22Rv1 (cell line): ENCODE measurements around the gene ASCC1.
A peak's percentile ranks its signal among the peaks of the same experiment; 100 is the strongest.
"Not testable (repeated sequence)": the region's sequence is repeated elsewhere in the genome, so short reads cannot be mapped to it uniquely, and the experiment has no call there.

Experiments used
- H3K27ac ChIP-seq: fragments of 450-650 bp; 2 replicates; pipeline ENCODE4 v1.5.1; 2017
- ZFX ChIP-seq: fragments of 450-650 bp; IDR thresholded peaks from 2 replicates; pipeline ENCODE4 v1.6.1; 2017; ENCODE audit warnings: antibody characterized with exemption, borderline replicate concordance
- TF ChIP-seq, protein P1 (sequence below): fragments of 450-650 bp; IDR thresholded peaks from 2 replicates; pipeline ENCODE4 v1.5.1; 2017; ENCODE audit warnings: mild to moderate bottlenecking

The ASCC1 gene

DNA sequence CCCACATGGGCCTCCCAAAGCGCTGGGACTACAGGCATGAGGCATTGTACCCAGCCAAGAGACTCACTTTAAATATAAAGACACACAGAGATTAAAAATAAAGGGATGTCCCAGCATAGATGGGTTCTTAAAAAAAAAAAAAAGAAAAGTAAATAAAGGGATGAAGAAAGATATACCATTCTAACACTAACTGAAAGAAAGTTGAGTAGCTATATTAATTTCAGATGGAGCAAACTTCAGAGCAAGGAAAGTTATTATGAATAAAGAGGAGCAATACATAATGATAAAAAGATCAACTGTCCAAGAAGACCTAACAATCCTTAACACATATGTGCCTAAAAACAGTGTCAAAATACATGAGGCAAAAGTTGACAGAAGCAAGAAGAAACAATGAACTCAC lies 94.7 kb downstream of the ASCC1 start:
- TF ChIP-seq, protein P1, sequence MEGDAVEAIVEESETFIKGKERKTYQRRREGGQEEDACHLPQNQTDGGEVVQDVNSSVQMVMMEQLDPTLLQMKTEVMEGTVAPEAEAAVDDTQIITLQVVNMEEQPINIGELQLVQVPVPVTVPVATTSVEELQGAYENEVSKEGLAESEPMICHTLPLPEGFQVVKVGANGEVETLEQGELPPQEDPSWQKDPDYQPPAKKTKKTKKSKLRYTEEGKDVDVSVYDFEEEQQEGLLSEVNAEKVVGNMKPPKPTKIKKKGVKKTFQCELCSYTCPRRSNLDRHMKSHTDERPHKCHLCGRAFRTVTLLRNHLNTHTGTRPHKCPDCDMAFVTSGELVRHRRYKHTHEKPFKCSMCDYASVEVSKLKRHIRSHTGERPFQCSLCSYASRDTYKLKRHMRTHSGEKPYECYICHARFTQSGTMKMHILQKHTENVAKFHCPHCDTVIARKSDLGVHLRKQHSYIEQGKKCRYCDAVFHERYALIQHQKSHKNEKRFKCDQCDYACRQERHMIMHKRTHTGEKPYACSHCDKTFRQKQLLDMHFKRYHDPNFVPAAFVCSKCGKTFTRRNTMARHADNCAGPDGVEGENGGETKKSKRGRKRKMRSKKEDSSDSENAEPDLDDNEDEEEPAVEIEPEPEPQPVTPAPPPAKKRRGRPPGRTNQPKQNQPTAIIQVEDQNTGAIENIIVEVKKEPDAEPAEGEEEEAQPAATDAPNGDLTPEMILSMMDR = no peak
- no peak for TF ChIP-seq ZFX
- no peak overlapping the region for H3K27ac ChIP-seq

DNA sequence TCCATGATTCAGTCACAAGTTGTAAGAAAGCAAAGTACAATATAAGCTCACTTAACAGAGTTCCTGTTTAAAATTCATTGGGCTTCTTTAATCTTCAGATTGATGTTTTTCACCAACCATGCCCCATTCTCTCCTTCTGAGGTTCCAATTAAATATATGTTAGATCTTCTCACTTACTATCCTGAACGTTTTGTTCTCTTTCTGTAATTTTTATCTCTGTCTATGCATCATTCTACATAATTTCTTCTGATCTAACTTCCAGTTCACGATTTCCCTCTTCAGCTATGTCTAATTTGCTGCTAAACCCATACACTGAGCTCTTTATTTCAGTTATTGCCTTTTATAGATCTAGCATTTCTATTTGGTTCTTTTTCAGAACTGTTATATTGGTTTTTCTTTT lies 99.7 kb downstream of the ASCC1 start:
- no peak overlapping the region for H3K27ac ChIP-seq
- TF ChIP-seq ZFX = no peak
- TF ChIP-seq, protein P1 = no peak

- no peak overlapping the region for H3K27ac ChIP-seq
- no peak for TF ChIP-seq ZFX
- TF ChIP-seq, protein P1 = no peak
Measured at GRCh38 chr10:72114706-72115450, 101.2 kb downstream of the ASCC1 start.

GRCh38 chr10:72110673-72111401 lies 105.2 kb downstream of the ASCC1 start:
- no peak overlapping the region for H3K27ac ChIP-seq
- TF ChIP-seq, protein P1 = no peak
- no peak for TF ChIP-seq ZFX

- peak overlapping the region; percentile 36; the same call in 1 of the 2 replicates for H3K27ac ChIP-seq
- TF ChIP-seq, protein P1 = no peak
- TF ChIP-seq ZFX = no peak
Measured at GRCh38 chr10:72109636-72110157, 106.4 kb downstream of the ASCC1 start.

GRCh38 chr10:72108830-72109635 lies 107.0 kb downstream of the ASCC1 start:
- peak overlapping the region; percentile 36; the same call in 1 of the 2 replicates for H3K27ac ChIP-seq
- TF ChIP-seq, protein P1 = no peak
- TF ChIP-seq ZFX = no peak

GRCh38 chr10:72108004-72108370 lies 108.1 kb downstream of the ASCC1 start:
- not testable (repeated sequence) for H3K27ac ChIP-seq
